ENCODE measurements around the gene CLIC4.

GRCh38 chr1:24830680-24831272 lies 85.5 kb downstream of the CLIC4 start:
- TF ChIP-seq ZFP30 (CRISPR knock-in tag; IDR thresholded peaks at IDR 0.05) = no peak
- TF ChIP-seq, protein P1, sequence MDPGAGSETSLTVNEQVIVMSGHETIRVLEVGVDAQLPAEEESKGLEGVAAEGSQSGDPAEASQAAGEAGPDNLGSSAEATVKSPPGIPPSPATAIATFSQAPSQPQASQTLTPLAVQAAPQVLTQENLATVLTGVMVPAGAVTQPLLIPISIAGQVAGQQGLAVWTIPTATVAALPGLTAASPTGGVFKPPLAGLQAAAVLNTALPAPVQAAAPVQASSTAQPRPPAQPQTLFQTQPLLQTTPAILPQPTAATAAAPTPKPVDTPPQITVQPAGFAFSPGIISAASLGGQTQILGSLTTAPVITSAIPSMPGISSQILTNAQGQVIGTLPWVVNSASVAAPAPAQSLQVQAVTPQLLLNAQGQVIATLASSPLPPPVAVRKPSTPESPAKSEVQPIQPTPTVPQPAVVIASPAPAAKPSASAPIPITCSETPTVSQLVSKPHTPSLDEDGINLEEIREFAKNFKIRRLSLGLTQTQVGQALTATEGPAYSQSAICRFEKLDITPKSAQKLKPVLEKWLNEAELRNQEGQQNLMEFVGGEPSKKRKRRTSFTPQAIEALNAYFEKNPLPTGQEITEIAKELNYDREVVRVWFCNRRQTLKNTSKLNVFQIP (CRISPR knock-in tag; IDR thresholded peaks at IDR 0.05; ENCODE audit: borderline replicate concordance, low read depth) = no peak
